HG03521 (cell line): ENCODE results near the gene SHF.

Experiments used
- ATAC-seq: cut with Tn5 transposase; IDR thresholded peaks from one replicate; pipeline ENCODE4 v1.9.1; 2021; ENCODE audit warnings: mild to moderate bottlenecking, moderate library complexity; ENCODE audit not compliant: unreplicated experiment

The SHF gene

GRCh38 chr15:45174069-45174468 is 13.7 kb downstream of the SHF start:
- no peak for ATAC-seq

DNA sequence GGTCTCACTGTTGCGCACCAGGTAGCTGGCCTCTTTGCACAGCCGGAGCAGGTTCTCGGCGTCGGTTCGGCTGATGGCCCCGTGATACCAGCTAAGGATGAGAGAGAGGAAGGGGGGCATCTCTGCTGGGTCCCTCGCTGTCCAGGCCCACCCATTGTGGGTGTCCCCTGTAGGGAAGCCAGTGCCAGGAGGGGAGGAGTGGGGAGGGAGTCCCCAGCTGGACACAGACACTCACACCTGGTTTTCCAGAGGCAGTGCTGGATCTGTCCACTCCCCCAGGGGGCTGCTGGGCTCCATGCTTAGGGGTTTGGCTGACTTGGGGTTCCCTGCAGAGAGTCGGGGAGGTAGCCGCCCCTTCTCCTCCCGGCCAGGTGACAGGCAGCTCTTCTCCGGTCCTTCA is 15.9 kb downstream of the SHF start:
- ATAC-seq: no peak

- ATAC-seq: no peak
Measured at GRCh38 chr15:45169608-45170480, 17.9 kb downstream of the SHF start.

DNA sequence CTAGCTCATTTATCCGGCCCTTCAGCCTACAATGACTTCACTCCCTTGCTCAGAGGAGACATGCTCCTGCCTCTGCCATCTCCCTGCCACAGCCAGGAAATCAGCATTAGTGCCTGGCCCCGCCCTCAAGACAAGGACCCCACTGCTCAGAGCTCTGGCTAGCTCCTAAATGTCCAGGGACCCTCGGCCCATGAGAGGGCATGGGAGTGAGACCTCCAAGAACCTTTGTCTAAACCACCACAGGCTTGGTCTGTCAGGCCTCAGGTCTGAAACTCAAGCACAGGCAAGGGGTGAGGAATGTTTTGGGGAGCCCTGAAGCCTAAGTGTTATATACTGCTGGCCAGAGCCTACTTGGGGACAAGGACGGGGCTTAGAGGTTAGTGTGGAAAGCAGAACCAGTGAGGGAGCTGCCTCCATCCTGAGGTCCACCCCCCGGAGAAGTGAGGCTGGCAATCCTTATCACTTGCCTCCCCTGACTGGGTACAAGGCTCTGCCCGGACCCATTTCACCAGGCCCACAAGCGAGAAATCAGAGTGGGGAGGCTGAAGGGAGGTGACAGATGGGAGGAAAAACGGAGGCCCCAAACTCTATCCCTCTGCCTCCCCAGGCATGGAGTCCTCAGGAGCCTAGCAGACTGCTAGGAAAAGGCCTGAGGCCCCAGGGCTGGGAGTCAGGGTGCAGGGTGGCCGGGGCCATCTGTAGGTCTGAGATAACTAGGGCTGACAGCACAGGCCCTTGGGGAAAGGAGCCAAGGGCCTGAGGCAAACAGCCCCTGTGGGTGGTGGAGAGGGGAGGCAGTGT is 18.8 kb downstream of the SHF start:
- no peak for ATAC-seq

DNA sequence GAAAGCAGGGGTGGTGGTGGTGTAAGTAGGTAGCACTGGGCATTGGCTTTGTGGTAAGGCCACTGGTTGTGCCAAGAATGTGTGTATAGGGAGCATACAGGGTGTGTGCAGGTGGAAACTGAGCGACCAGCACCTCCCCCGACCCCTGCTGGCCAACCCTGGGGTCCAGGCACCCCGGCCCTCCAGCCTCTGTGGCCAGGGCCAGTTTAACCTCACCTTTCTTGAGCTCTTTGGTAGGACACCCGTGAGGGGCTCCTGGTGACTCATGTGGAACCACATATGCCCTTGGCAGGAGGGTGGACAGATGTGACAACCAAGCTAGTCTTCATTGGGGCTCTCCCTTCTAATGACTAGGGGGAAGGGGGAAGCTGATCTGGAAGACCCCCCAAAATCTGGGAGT is 19.5 kb downstream of the SHF start:
- ATAC-seq: no peak

- ATAC-seq: no peak
Measured at GRCh38 chr15:45167631-45168205, 20.0 kb downstream of the SHF start.

DNA sequence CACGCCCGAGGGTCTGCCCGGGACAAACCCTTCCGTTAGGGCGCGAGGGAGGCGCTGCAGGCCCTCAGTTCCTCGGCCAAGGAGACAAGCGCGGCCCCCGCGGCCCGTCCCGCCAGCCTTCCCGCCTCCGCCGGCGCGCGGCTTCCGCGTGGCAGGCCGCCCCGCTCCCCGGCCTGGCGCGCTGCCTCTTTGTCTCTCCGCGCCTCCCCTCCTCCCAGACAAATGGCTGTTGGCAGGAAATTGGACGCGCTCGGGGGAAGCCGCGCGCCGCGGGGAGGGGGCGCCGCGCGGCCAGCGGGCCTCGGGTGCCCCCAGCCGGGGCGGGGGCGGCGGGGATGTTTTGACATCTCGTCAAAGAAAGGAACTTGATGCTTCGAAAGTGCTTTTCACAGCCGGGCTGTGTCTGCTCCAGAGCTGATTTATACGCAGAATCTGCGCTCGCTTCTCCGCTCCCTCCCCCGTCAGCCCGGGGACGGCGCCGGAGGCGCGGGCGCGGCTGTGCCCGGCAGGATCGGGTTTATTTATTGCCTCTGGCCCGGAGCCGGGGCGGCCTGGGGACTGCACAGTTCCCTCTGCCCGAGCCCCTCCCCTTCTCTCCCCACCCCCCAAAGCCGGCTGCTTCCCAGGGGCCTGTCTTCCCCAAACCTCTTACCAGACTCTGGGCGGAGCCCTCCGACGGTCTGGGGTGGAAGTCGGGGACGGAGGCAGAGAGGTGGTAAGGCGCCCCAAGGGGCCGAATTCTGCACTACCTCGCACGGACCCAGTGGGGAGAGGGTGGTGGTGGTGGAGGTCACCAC is 20.7 kb downstream of the SHF start:
- ATAC-seq: peak; percentile 86

DNA sequence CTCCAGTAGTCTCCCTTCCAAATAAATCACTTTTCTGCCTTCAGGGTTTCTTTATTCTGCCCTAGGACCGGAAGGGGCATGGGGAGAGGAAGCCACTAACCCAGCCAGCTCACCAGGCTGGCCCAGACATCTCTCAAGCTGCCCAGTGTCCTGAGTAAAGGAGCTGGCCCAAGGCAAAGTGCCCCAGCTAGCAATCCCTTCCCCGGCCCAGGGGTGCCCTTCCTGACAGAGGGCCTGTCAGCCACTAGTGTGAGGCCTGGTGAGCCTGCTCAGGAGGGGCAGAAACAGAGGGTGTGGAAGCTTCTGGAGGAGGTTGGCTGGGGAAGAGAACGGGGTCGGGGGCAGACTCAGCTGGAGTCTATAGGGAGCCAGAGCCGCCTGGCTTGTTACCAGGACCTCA is 22.2 kb downstream of the SHF start:
- no peak for ATAC-seq

DNA sequence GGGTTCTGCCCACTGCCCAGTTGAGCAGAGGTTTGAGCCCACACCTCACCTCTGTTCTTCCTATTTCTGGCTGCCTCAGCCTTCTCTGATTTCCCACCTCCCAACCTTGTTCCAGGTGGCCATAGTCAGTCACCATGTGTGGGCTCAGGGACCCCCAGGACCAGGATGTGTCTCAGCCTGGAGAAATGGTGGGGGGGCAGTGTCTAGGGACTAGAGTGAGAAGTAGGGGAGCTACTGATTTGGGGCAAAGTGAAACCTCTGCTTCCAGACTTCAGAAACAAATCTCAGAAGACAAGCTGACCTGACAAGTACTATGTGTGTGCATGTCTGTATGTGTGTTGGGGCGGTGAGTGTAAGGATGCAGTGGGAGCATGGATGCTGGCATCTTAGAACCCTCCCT is 22.9 kb downstream of the SHF start:
- no peak for ATAC-seq

DNA sequence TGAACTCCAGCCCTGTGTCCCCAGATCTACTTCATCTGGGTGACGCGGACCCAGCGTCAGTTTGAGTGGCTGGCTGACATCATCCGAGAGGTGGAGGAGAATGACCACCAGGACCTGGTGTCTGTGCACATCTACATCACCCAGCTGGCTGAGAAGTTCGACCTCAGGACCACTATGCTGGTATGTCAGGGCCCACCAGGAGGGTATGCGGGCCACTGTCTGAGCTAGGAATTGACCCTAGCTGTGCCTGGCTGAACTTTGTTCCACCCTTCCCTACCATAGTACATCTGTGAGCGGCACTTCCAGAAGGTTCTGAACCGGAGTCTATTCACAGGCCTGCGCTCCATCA is 24.3 kb downstream of the SHF start:
- ATAC-seq: no peak

DNA sequence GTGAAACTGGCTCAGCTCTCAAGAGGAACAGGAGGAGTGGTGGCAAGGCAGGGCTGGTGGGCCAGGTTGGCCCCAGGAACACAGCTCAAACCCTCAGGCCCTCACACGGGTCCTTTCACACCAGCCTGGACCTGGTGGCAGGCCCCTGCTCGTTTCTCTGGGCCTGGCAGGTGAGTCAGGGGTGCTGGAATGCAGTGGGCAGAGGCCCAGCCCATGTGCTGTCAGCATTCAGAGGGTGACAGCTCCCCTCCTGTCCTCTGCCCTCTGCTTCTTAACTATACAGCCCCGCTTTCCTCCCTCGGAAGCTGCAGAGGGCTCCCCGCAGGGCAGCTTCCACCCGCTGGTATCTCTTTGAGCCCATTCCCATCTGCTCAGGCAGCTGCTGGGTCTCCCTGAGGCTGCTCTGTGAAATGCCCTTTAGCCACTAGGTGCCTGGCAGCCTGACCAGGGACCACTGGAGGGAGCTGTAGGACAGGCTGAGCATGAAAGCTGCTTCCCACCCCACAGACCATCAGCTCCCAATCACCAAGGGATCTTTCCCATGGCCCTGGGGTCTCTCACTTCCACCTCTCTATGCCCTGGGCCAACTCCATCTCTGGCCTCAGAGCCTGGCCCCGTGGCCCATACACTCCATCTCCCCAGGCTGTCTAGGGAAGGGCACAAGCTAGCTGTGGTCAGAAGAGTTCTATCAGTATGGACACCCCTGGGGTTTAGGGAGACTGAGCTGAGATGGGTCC is 24.8 kb downstream of the SHF start:
- ATAC-seq: peak; percentile 37

DNA sequence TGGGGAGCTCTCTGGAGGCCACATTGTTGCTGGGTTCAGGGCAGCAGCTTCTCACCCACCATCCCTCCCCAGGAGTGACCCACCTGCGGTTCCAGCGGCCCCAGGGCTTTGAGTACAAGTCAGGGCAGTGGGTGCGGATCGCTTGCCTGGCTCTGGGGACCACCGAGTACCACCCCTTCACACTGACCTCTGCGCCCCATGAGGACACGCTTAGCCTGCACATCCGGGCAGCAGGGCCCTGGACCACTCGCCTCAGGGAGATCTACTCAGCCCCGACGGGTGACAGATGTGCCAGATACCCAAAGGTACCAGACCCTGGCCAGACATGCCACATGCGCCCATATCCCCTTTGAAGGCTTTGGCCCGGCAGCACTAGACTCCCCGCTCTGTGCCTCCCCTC is 26.1 kb downstream of the SHF start:
- no peak for ATAC-seq

DNA sequence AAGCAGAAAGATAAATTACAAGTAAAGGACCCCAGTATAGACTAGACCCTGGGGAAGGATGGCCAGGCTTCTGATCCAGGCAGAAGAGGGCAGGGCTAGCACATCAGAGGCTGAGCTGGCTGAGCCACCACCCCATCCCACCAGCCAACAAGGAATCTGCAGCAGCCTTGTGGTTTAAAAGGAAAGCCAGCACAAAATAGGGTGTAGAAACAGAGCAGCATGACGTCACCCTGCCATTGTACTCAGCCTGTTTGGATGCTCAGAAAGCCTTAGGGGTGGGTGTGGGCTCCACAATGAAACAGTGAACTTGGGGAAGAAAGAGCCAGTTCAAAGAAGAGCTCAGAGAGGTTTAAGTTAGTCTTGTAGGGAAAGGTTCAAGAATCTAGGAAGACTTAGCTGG is 29.8 kb downstream of the SHF start:
- ATAC-seq: no peak

DNA sequence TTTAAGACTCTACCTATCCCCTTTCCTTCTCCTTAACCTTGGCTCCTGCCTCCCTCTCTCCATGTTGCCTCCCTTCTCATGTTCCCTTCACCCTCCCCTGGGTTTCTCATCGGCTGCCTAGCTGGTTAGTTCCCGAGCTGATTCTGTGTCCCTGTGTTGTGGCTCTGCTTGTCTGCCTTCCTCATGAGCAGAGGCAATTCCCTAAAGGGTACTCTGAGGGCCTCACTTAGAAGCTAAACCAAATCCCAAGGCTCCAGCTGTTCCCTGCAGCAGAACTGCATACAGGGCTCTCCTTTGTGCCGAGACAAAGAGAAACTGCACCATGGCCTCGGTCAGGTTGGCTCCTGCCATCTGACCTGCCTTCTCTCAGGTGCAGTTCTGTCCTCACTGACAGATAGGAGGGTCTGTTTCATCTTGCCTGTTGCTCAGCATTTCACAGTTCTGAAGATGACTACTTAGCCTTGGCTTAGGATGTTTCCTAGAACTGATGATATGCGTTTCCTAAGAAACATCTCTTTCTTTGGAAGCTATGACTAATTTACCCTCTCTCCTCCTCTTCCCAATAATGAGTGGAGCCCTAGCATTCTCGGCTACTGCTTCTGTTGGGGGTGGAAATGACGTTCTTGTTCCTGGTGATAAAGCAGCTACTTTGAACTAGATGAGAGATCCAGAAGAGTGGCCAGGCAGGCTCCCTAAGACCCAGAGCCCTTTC is 30.9 kb downstream of the SHF start:
- no peak for ATAC-seq

DNA sequence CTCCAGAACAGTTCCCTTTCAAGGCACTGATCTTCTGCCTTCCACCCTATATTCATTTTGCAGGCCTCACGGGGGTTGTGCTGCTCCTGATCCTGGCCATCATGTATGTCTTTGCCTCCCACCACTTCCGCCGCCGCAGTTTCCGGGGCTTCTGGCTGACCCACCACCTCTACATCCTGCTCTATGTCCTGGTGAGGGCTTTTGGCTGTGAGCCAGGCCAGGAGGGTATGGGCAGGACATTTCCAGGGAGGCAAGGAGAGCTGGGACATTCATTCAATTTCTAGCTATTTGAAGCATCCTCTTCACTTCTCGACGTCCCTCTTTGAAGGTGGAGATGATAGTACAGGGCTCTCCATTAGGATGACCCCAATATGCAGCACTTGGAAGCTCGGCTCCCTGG is 32.0 kb downstream of the SHF start:
- no peak for ATAC-seq

DNA sequence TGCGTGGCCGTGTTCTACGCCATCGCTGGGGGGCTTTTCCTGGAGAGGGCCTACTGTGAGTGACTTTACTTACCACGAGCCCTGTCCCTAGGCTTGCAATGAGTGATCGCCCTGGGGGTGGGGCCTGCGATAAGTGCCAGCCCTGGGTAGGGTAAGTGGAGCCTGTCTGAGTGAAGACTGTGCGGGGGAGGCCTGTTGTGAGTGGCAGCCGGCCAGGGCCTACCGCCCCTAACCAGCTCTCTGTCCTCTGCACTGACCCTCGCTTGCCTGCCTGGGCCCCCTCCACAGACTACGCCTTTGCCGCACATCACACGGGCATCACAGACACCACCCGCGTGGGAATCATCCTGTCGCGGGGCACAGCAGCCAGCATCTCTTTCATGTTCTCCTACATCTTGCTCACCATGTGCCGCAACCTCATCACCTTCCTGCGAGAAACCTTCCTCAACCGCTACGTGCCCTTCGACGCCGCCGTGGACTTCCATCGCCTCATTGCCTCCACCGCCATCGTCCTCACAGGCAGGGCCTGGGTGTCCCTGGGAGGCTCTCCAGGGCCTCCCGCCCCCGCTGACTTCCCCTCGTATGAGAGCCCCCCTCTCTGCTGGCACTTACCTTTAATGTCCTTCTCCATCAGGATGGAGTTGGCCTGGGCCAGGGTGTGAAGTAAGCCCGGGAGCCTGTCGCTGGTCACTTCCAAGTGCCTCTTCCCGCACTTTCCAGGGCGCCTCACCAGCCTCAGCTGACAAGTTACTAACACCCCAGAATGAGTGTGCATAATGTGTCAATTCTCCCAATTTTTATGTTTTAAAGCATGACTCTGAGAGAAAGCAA is 35.6 kb downstream of the SHF start:
- no peak for ATAC-seq

- no peak for ATAC-seq
Measured at GRCh38 chr15:45150997-45151396, 36.8 kb downstream of the SHF start.

GRCh38 chr15:45150481-45150880 is 37.3 kb downstream of the SHF start:
- ATAC-seq: no peak

DNA sequence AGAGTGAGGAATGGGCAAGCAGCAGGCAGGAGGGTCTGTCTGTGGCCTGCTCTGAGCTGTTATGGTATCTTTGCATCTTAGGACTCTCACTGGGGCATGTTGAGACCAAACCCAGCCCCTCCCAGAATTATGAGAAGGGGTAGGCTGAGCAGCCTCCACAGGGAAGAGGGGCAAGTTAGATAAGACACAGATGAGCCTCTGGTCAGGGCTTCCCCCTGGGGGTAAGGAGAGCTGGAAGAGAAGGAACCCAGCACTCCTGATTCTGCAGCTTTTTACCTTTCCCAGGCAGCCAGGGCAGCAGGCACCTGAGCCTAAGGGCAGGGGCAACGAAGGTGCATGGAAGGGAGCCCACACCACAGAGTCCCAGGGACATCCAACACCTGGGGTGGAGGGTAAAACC is 38.7 kb downstream of the SHF start:
- ATAC-seq: no peak
